GM23338 (cell line): ENCODE measurements around the gene RNF214. TPM values are rescaled to one million over a fixed set of nuclear protein-coding genes. Genes with fewer than 3 reads are reported as not detected.

Source experiments
- ATAC-seq: fragments of 200-7000 bp; cut with Tn5 transposase; 3 replicates; pipeline ENCODE4 v1.9.1; 2020
- DNase-seq: peaks from one replicate; pipeline ENCODE4 v3.0.0-alpha.2; 2015; ENCODE audit warnings: low spot score
- H2AFZ ChIP-seq: fragments of 200-600 bp; sonication (generic); 2 replicates; pipeline ENCODE4 v1.8.0; 2016; ENCODE audit warnings: antibody characterized with exemption, mild to moderate bottlenecking, moderate library complexity
- H3F3A ChIP-seq: fragments of 200-600 bp; sonication (generic); replicated peaks from 2 replicates; pipeline ENCODE4 v1.8.0; 2017; ENCODE audit warnings: antibody characterized with exemption, mixed run types, low read depth
- H3K27ac ChIP-seq: fragments of 200-600 bp; sonication (generic); 2 replicates; pipeline ENCODE4 v1.6.1; 2016; ENCODE audit warnings: low read depth
- H3K27me3 ChIP-seq: fragments of 200-600 bp; sonication (generic); 2 replicates; pipeline ENCODE4 v1.8.0; 2016; ENCODE audit warnings: mild to moderate bottlenecking, mixed run types, moderate library complexity; ENCODE audit not compliant: insufficient read depth
- H3K36me3 ChIP-seq: fragments of 200-600 bp; sonication (generic); 2 replicates; pipeline ENCODE4 v1.8.0; 2016; ENCODE audit warnings: mild to moderate bottlenecking; ENCODE audit not compliant: insufficient read depth
- H3K4me1 ChIP-seq: fragments of 200-600 bp; sonication (generic); 2 replicates; pipeline ENCODE4 v1.8.0; 2016; ENCODE audit warnings: mild to moderate bottlenecking, moderate library complexity; ENCODE audit not compliant: insufficient read depth
- H3K4me2 ChIP-seq: fragments of 200-600 bp; sonication (generic); 2 replicates; pipeline ENCODE4 v1.7.1; 2017; ENCODE audit warnings: mixed run types
- H3K4me3 ChIP-seq: fragments of 200-600 bp; sonication (generic); 2 replicates; pipeline ENCODE4 v1.6.1; 2016; ENCODE audit warnings: mixed run types
- H3K79me2 ChIP-seq: fragments of 200-600 bp; sonication (generic); replicated peaks from 2 replicates; pipeline ENCODE4 v1.8.0; 2017; ENCODE audit warnings: mild to moderate bottlenecking; ENCODE audit not compliant: insufficient read depth
- H3K9me2 ChIP-seq: fragments of 200-600 bp; sonication (generic); 2 replicates; pipeline ENCODE4 v1.8.0; 2017; ENCODE audit not compliant: insufficient read depth
- H4K20me1 ChIP-seq: fragments of 200-600 bp; sonication (generic); replicated peaks from 2 replicates; pipeline ENCODE4 v1.8.0; 2017; ENCODE audit warnings: mild to moderate bottlenecking; ENCODE audit not compliant: insufficient read depth
- H3K27ac Mint-ChIP-seq: 2 replicates; pipeline ENCODE4 v1.8.0; 2020; ENCODE audit warnings: inconsistent platforms, mild to moderate bottlenecking, moderate library complexity, mixed read lengths
- H3K27me3 Mint-ChIP-seq: 3 replicates; pipeline ENCODE4 v1.8.0; 2022; ENCODE audit warnings: low read depth, mild to moderate bottlenecking, moderate library complexity, mixed read lengths, inconsistent platforms; ENCODE audit not compliant: insufficient read depth, poor library complexity
- H3K36me3 Mint-ChIP-seq: 3 replicates; pipeline ENCODE4 v1.8.0; 2021; ENCODE audit warnings: low read depth, mild to moderate bottlenecking, inconsistent platforms, moderate library complexity, mixed read lengths
- H3K4me1 Mint-ChIP-seq: 3 replicates; pipeline ENCODE4 v1.8.0; 2020; ENCODE audit warnings: mild to moderate bottlenecking, inconsistent platforms, mixed read lengths
- H3K4me3 Mint-ChIP-seq: 3 replicates; pipeline ENCODE4 v1.8.0; 2021; ENCODE audit warnings: moderate library complexity, mild to moderate bottlenecking, inconsistent platforms, mixed read lengths
- H3K9me3 Mint-ChIP-seq: 3 replicates; pipeline ENCODE4 v1.8.0; 2020; ENCODE audit warnings: moderate library complexity, mild to moderate bottlenecking, inconsistent platforms, mixed read lengths
- CREB1 ChIP-seq: fragments of 250-450 bp; sonication (Bioruptor Pico); IDR thresholded peaks from 2 replicates; pipeline ENCODE4 v1.5.0; 2020; ENCODE audit warnings: low read depth, mild to moderate bottlenecking, moderate library complexity
- ETS1 ChIP-seq: IDR thresholded peaks from 2 replicates; pipeline ENCODE4 v1.6.1; 2016; ENCODE audit warnings: antibody characterized with exemption
- EZH2 ChIP-seq: fragments of 200-600 bp; sonication (generic); IDR thresholded peaks from one replicate; pipeline ENCODE4 v1.8.0; 2017; ENCODE audit warnings: antibody characterized with exemption, mild to moderate bottlenecking, low read depth; ENCODE audit not compliant: unreplicated experiment
- EZH2phosphoT487 ChIP-seq: fragments of 200-600 bp; sonication (generic); IDR thresholded peaks from one replicate; pipeline ENCODE4 v1.8.1; 2018; ENCODE audit warnings: antibody characterized with exemption; ENCODE audit not compliant: unreplicated experiment
- JUNB ChIP-seq: IDR thresholded peaks from one replicate; pipeline ENCODE4 v1.6.1; 2016; ENCODE audit warnings: antibody characterized with exemption; ENCODE audit not compliant: unreplicated experiment
- NANOG ChIP-seq: IDR thresholded peaks from 2 replicates; pipeline ENCODE4 v1.6.1; 2016; ENCODE audit warnings: antibody characterized with exemption, borderline replicate concordance
- POLR2AphosphoS5 ChIP-seq: IDR thresholded peaks from 2 replicates; pipeline ENCODE4 v1.6.1; 2016; ENCODE audit warnings: antibody characterized with exemption, low read depth
- REST ChIP-seq: IDR thresholded peaks from one replicate; pipeline ENCODE4 v1.6.1; 2018; ENCODE audit warnings: antibody characterized with exemption; ENCODE audit not compliant: unreplicated experiment
- ZNF331 ChIP-seq: fragments of 250-450 bp; sonication (Bioruptor Pico); IDR thresholded peaks from 2 replicates; pipeline ENCODE4 v1.5.0; 2020; ENCODE audit warnings: low read depth, mild to moderate bottlenecking, moderate library complexity
- ZNF462 ChIP-seq: fragments of 250-450 bp; sonication (Bioruptor Pico); IDR thresholded peaks from 2 replicates; pipeline ENCODE4 v1.5.0; 2020; ENCODE audit warnings: mild to moderate bottlenecking, moderate library complexity
- polyA plus RNA-seq: library from polyadenylated mRNA; unstranded; fragments of >200 nt; fragmentation: Nextera tagmentation; extraction: Ambion mirVana; gene quantifications from 2 replicates; pipeline ENCODE4 v1.2.1, GENCODE V29; 2016
- total RNA-seq: library from RNA; depleted of rRNA; stranded (reverse); fragments of >200 nt; shearing (Covaris generic); gene quantifications from 2 replicates; pipeline ENCODE4 v1.2.3, GENCODE V29; 2014

RNF214 gene
- total and polyA plus RNA-seq, 2 experiments from 2014 or later, result 19.4 to 28.4 TPM

- Mint-ChIP-seq H3K4me1 (no peaks in the 10 kb centered on the region), H3K27ac (no peak overlapping the region), H3K27me3 (no peaks in the 10 kb centered on the region), H3K36me3 (peaks cover 41% of the 10 kb centered on the region), H3K9me3 (no peaks in the 10 kb centered on the region; the same call in 2 of the 3 replicates), H3K4me3 (no peak overlapping the region)
- peaks cover 28% of the 10 kb centered on the region for H3K36me3 ChIP-seq
- TF ChIP-seq EZH2 (no peak), ETS1 (no peak), POLR2AphosphoS5 (no peak), JUNB (no peak), REST (no peak)
- no peaks in the 10 kb centered on the region for H3F3A ChIP-seq
- no peak overlapping the region for H3K4me3 ChIP-seq
- no peaks in the 10 kb centered on the region for H3K4me1 ChIP-seq
- H4K20me1 ChIP-seq, result no peaks in the 10 kb centered on the region
- no peak overlapping the region for H2AFZ ChIP-seq
- H3K9me2 ChIP-seq, result no peaks in the 10 kb centered on the region
- no peaks in the 10 kb centered on the region for H3K79me2 ChIP-seq
- ATAC-seq (no peak), DNase-seq (no peak)
- H3K27me3 ChIP-seq, result no peaks in the 10 kb centered on the region
- no peak overlapping the region for H3K27ac ChIP-seq
- no peak overlapping the region for H3K4me2 ChIP-seq
Observed at GRCh38 chr11:117251506-117251905, 19.0 kb downstream of the RNF214 start.

GRCh38 chr11:117255966-117256365 lies 23.5 kb downstream of the RNF214 start:
- DNase-seq, result no peak
- H3F3A ChIP-seq, result no peaks in the 10 kb centered on the region
- H3K4me3 ChIP-seq, result no peak overlapping the region
- Mint-ChIP-seq H3K27me3 (no peaks in the 10 kb centered on the region), H3K36me3 (peaks cover 10% of the 10 kb centered on the region; the same call in 2 of the 3 replicates), H3K4me3 (no peak overlapping the region), H3K27ac (no peak overlapping the region), H3K4me1 (no peaks in the 10 kb centered on the region), H3K9me3 (no peaks in the 10 kb centered on the region; the same call in 2 of the 3 replicates)
- H3K27me3 ChIP-seq, result no peaks in the 10 kb centered on the region
- H3K36me3 ChIP-seq, result peaks cover 8% of the 10 kb centered on the region; the same call in 1 of the 2 replicates
- no peak overlapping the region for H3K4me2 ChIP-seq
- H2AFZ ChIP-seq, result no peak overlapping the region
- H3K9me2 ChIP-seq, result no peaks in the 10 kb centered on the region
- H3K4me1 ChIP-seq, result no peaks in the 10 kb centered on the region
- H3K27ac ChIP-seq, result no peak overlapping the region
- 0 out of 2 replicates have a peak, but pooled peaks cover 2% of the 10 kb centered on the region for H4K20me1 ChIP-seq
- H3K79me2 ChIP-seq, result no peaks in the 10 kb centered on the region
- ATAC-seq, result no peak
- no peak for TF ChIP-seq EZH2phosphoT487
- TF ChIP-seq POLR2AphosphoS5, result no peak
- no peak for TF ChIP-seq EZH2
- TF ChIP-seq ZNF462 (CRISPR knock-in tag), result no peak
- TF ChIP-seq JUNB, result no peak
- TF ChIP-seq NANOG, result no peak
- no peak for TF ChIP-seq ZNF331 (CRISPR knock-in tag)
- no peak for TF ChIP-seq ETS1
- no peak for TF ChIP-seq CREB1
